ENCODE measurements around the gene ZP1. TPM values are rescaled to one million over a fixed set of nuclear protein-coding genes. Genes with fewer than 3 reads are reported as not detected.

ZP1 gene
- total and polyA plus RNA-seq, 2 of the 8 experiments (the other 6 are each of a cell fraction or from before 2014, with no cell fraction given), result not detected

DNA sequence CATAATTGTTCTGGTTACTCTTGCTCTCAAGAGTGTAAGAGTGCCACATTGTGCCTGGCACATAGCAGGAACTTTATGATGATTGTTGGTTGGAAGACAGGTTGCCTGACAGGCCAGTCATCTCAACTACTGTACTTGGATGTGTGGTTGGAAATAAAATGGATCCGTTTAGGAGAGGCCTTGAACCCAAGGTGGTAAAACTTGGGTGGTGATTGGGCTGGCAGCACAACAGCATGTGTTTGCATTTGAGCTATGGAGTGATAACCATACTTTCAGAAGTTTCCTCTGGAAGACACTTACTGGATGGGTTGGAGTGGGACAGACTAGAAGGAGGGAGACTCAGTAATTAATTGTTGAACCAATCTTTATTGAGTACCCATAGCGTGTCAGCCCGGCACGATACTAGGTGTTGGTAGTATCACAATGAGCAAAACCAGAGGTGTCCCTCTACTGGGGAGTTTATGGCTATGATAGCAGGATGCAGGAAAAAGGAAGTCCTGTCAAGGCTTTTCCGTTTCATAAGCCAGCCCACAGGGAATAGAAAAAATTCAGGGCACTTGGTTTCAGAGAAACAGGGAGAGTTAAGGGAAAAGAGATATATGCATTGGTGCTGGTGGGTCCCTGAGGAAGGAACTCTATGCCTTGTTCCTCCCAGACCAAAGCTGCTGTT lies 43.5 kb downstream of the ZP1 start:
- H2BK20ac ChIP-seq (ENCODE audit: low read length), result no peak overlapping the region
- no peak for DNase-seq (ENCODE audit: low read depth in 1 of 2, low spot score in 2 of 2)
- H3K4ac ChIP-seq (replicated peaks; ENCODE audit: insufficient read length, low read depth, low read length), result no peak overlapping the region
- FAIRE-seq, result no peak
- no peak overlapping the region for H4K5ac ChIP-seq (ENCODE audit: insufficient read length, low read depth, low read length)
- H3K9me3 ChIP-seq (ENCODE audit: insufficient read depth in 2 of 2, low read depth in 1 of 2, low read length in 1 of 2), result no peaks in the 10 kb centered on the region
- H3K4me3 ChIP-seq (ENCODE audit: extremely low read depth in 1 of 4, insufficient read depth in 2 of 4, low read depth in 3 of 4, low read length in 4 of 4), result no peak overlapping the region
- H3K27ac ChIP-seq (ENCODE audit: low read depth, low read length), result no peak overlapping the region
- H3K4me2 ChIP-seq (ENCODE audit: insufficient read depth in 1 of 2, low read depth in 2 of 2, low read length in 2 of 2), result no peak overlapping the region
- ChIA-PET POLR2A (ENCODE audit: partially characterized antibody) (interaction anchor here (0.6 to 1.0 kb wide), 2 partner anchors 40 to 1941 kb away, joined by 3 to 4 read pairs; no protein-coding TSS in a partner anchor), CTCF (ENCODE audit: partially characterized antibody) (interaction anchor here (0.8 to 2.3 kb wide), 3 partner anchors 19 to 105 kb away, joined by 3 to 6 read pairs (median 3); no protein-coding TSS in a partner anchor)
- H3K23ac ChIP-seq (ENCODE audit: insufficient read length), result no peak overlapping the region
- H2BK120ac ChIP-seq (replicated peaks; ENCODE audit: low read depth, low read length), result no peak overlapping the region
- H4K91ac ChIP-seq (replicated peaks; ENCODE audit: insufficient read length, low read length), result no peak overlapping the region
- H3K79me2 ChIP-seq (ENCODE audit: control insufficient read depth in 1 of 2, insufficient read depth in 2 of 2, low read length in 2 of 2), result peaks cover 1 to 2% of the 10 kb centered on the region in 2 experiments
- H3K79me1 ChIP-seq (ENCODE audit: low read depth, low read length), result no peaks in the 10 kb centered on the region
- peak overlapping the region; percentile 12; the same call in 1 of the 2 replicates for H2BK15ac ChIP-seq (ENCODE audit: low read length)
- no peaks in the 10 kb centered on the region for H3K36me3 ChIP-seq (ENCODE audit: control insufficient read depth in 2 of 4, insufficient read depth in 4 of 4, low read length in 3 of 4)
- H2AFZ ChIP-seq (ENCODE audit: low read length), result no peak overlapping the region
- no peak overlapping the region for H3K9ac ChIP-seq (replicated peaks in 1 of 4; ENCODE audit: extremely low read depth in 1 of 4, low read depth in 3 of 4, low read length in 3 of 4)
- H3K18ac ChIP-seq (ENCODE audit: extremely low read depth, low read length), result no peak overlapping the region
- peaks cover 8% of the 10 kb centered on the region for H3K23me2 ChIP-seq (ENCODE audit: low read depth, low read length)
- no peak overlapping the region for H4K8ac ChIP-seq (ENCODE audit: extremely low read depth, insufficient read depth, low read length)
- H4K20me1 ChIP-seq (replicated peaks in 1 of 2; ENCODE audit: control insufficient read depth in 1 of 2, insufficient read depth in 2 of 2, low read length in 2 of 2), result peaks cover 0 to 2% of the 10 kb centered on the region in 2 experiments
- no peak overlapping the region for H3K14ac ChIP-seq (ENCODE audit: insufficient read length)
- H3K27me3 ChIP-seq (replicated peaks in 1 of 4; ENCODE audit: control insufficient read depth in 3 of 4, extremely low read depth in 1 of 4, insufficient read depth in 3 of 4, low read length in 3 of 4), result peaks cover 0 to 2% (median 0%) of the 10 kb centered on the region in 4 experiments; a peak in 1 of 7 replicates
- no peak overlapping the region for H3K56ac ChIP-seq (replicated peaks; ENCODE audit: insufficient read length, low read depth, low read length)
- peaks cover 4 to 17% (median 13%) of the 10 kb centered on the region in 4 experiments for H3K4me1 ChIP-seq (replicated peaks in 1 of 4; ENCODE audit: control insufficient read depth in 3 of 4, insufficient read depth in 4 of 4, low read length in 3 of 4)
- WGBS, 2 experiments (ENCODE audit: extremely low coverage in 1 of 2, insufficient coverage in 1 of 2, insufficient read length in 1 of 2, insufficient replicate concordance in 2 of 2, low coverage in 1 of 2, low lambda C conversion rate in 2 of 2, missing lambda C conversion rate in 1 of 2), result 85% methylated on average over 5 of the region's 5 CpGs; no CpG with 5 or more reads in 1 of the 2 experiments
- no peak overlapping the region for H2BK5ac ChIP-seq (ENCODE audit: low read depth, low read length)
- H2BK12ac ChIP-seq (ENCODE audit: low read depth, low read length), result no peak overlapping the region
- H2AK5ac ChIP-seq (ENCODE audit: low read depth, low read length), result no peak overlapping the region
- TF ChIP-seq RBBP5 (IDR thresholded peaks at IDR 0.05; ENCODE audit: borderline replicate concordance, low read depth, low read length), result no peak
- no peak for TF ChIP-seq EP300 (IDR thresholded peaks at IDR 0.05; ENCODE audit: borderline replicate concordance in 1 of 2, low read depth in 2 of 2, low read length in 2 of 2)
- TF ChIP-seq TBP (IDR thresholded peaks at IDR 0.05; ENCODE audit: low read depth, low read length), result no peak
- TF ChIP-seq SP4 (IDR thresholded peaks at IDR 0.05; ENCODE audit: low read length), result no peak
- TF ChIP-seq, protein P1, sequence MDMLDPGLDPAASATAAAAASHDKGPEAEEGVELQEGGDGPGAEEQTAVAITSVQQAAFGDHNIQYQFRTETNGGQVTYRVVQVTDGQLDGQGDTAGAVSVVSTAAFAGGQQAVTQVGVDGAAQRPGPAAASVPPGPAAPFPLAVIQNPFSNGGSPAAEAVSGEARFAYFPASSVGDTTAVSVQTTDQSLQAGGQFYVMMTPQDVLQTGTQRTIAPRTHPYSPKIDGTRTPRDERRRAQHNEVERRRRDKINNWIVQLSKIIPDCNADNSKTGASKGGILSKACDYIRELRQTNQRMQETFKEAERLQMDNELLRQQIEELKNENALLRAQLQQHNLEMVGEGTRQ (IDR thresholded peaks at IDR 0.05; ENCODE audit: low read length), result no peak
- TF ChIP-seq SRF (IDR thresholded peaks at IDR 0.05; ENCODE audit: low read depth, low read length), result no peak
- TF ChIP-seq NANOG (IDR thresholded peaks at IDR 0.05; ENCODE audit: insufficient read depth, low read depth, low read length, poor library complexity, severe bottlenecking), result no peak
- TF ChIP-seq SIX5 (IDR thresholded peaks at IDR 0.05; ENCODE audit: low read depth, low read length), result no peak
- TF ChIP-seq BACH1 (IDR thresholded peaks at IDR 0.05; ENCODE audit: low read length), result no peak
- no peak for TF ChIP-seq FOSL1 (IDR thresholded peaks at IDR 0.05; ENCODE audit: insufficient read depth, low read depth, low read length)
- no peak for TF ChIP-seq KDM5A (IDR thresholded peaks at IDR 0.05; ENCODE audit: low read length)
- TF ChIP-seq JUND (IDR thresholded peaks at IDR 0.05; ENCODE audit: low read length), result no peak
